DOHH2 (cell line): ENCODE results near the gene CARS2.

Experiments used
- H3F3A ChIP-seq: fragments of 200-600 bp; sonication (generic), shearing (Covaris generic); 2 replicates; pipeline ENCODE4 v1.6.0; 2016; ENCODE audit warnings: antibody characterized with exemption, mild to moderate bottlenecking; ENCODE audit not compliant: control insufficient read depth, insufficient read depth
- H3K27ac ChIP-seq: fragments of 200-600 bp; sonication (generic); 2 replicates; pipeline ENCODE4 v1.5.1; 2014; ENCODE audit warnings: low read depth, mild to moderate bottlenecking, low read length, moderate library complexity
- H3K27me3 ChIP-seq: fragments of 200-600 bp; sonication (generic); 2 replicates; pipeline ENCODE4 v1.6.1; 2014; ENCODE audit warnings: mild to moderate bottlenecking, low read length, mixed read lengths; ENCODE audit not compliant: control insufficient read depth
- H3K36me3 ChIP-seq: fragments of 200-600 bp; sonication (generic); 2 replicates; pipeline ENCODE4 v1.6.1; 2014; ENCODE audit warnings: mild to moderate bottlenecking, low read length, moderate library complexity, mixed read lengths; ENCODE audit not compliant: control insufficient read depth
- H3K4me1 ChIP-seq: fragments of 200-600 bp; sonication (generic); 2 replicates; pipeline ENCODE4 v1.6.1; 2014; ENCODE audit warnings: mild to moderate bottlenecking, low read length, mixed read lengths; ENCODE audit not compliant: control insufficient read depth
- H3K4me2 ChIP-seq: fragments of 200-600 bp; sonication (generic); 2 replicates; pipeline ENCODE4 v1.6.0; 2014; ENCODE audit warnings: mild to moderate bottlenecking, low read length, moderate library complexity
- H3K4me3 ChIP-seq: fragments of 200-600 bp; sonication (generic); 2 replicates; pipeline ENCODE4 v1.5.1; 2014; ENCODE audit warnings: mild to moderate bottlenecking, low read length, mixed read lengths
- H3K79me2 ChIP-seq: fragments of 200-600 bp; sonication (generic); 2 replicates; pipeline ENCODE4 v1.6.1; 2014; ENCODE audit warnings: mild to moderate bottlenecking, low read length, mixed read lengths; ENCODE audit not compliant: control insufficient read depth
- H3K9me2 ChIP-seq: fragments of 200-600 bp; sonication (generic); replicated peaks from 2 replicates; pipeline ENCODE4 v1.6.1; 2014; ENCODE audit warnings: mild to moderate bottlenecking, low read length, mixed read lengths; ENCODE audit not compliant: control insufficient read depth
- H3K9me3 ChIP-seq: fragments of 200-600 bp; sonication (generic); 2 replicates; pipeline ENCODE4 v1.6.1; 2014; ENCODE audit warnings: antibody characterized with exemption, low read length, mixed read lengths; ENCODE audit not compliant: control insufficient read depth, insufficient read depth
- H4K20me1 ChIP-seq: fragments of 200-600 bp; sonication (generic); 2 replicates; pipeline ENCODE4 v1.6.0; 2014; ENCODE audit warnings: low read depth, mild to moderate bottlenecking, antibody characterized with exemption, low read length, moderate library complexity; ENCODE audit not compliant: control insufficient read depth, insufficient read depth
- EZH2phosphoT487 ChIP-seq: fragments of 200-600 bp; sonication (generic); IDR thresholded peaks from 2 replicates; pipeline ENCODE4 v1.6.1; 2017; ENCODE audit warnings: borderline replicate concordance, mild to moderate bottlenecking, antibody characterized with exemption, low read length, moderate library complexity, mixed read lengths
- TF ChIP-seq, protein P1 (sequence below): fragments of 200-600 bp; sonication (generic); IDR thresholded peaks from one replicate; pipeline ENCODE4 v1.5.1; 2014; ENCODE audit warnings: antibody characterized with exemption, mild to moderate bottlenecking, low read depth, low read length; ENCODE audit not compliant: poor library complexity, severe bottlenecking

Gene CARS2

DNA sequence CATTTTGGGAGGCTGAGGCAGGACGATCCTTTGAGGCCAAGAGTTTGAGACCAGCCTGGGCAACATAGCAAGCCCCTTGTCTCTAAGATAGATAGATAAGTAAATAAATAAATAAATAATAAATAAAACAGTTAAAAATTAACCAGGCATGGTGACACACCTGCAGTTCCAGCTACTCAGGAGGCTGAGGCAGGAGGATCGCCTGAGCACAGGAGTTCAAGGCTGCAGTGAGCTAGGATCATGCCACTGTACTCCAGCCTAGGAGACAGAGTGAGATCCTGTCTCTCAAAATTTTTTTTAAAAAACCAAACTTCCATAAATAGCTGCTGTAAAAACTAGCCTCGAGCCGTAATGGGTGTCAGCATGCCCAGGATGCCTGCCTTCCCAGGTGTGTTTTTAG is 104.9 kb downstream of the CARS2 start:
- H3K9me3 ChIP-seq = no peaks in the 10 kb centered on the region
- TF ChIP-seq EZH2phosphoT487 = no peak
- TF ChIP-seq, protein P1, sequence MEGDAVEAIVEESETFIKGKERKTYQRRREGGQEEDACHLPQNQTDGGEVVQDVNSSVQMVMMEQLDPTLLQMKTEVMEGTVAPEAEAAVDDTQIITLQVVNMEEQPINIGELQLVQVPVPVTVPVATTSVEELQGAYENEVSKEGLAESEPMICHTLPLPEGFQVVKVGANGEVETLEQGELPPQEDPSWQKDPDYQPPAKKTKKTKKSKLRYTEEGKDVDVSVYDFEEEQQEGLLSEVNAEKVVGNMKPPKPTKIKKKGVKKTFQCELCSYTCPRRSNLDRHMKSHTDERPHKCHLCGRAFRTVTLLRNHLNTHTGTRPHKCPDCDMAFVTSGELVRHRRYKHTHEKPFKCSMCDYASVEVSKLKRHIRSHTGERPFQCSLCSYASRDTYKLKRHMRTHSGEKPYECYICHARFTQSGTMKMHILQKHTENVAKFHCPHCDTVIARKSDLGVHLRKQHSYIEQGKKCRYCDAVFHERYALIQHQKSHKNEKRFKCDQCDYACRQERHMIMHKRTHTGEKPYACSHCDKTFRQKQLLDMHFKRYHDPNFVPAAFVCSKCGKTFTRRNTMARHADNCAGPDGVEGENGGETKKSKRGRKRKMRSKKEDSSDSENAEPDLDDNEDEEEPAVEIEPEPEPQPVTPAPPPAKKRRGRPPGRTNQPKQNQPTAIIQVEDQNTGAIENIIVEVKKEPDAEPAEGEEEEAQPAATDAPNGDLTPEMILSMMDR = no peak
- no peak overlapping the region for H3K4me3 ChIP-seq
- no peak overlapping the region for H3K4me2 ChIP-seq
- H3F3A ChIP-seq = no peaks in the 10 kb centered on the region
- H3K4me1 ChIP-seq = no peaks in the 10 kb centered on the region
- H3K36me3 ChIP-seq = no peaks in the 10 kb centered on the region
- H3K79me2 ChIP-seq = no peaks in the 10 kb centered on the region
- H4K20me1 ChIP-seq = no peaks in the 10 kb centered on the region
- H3K27me3 ChIP-seq = peaks cover 3% of the 10 kb centered on the region; the same call in 1 of the 2 replicates
- no peaks in the 10 kb centered on the region for H3K9me2 ChIP-seq
- H3K27ac ChIP-seq = no peak overlapping the region

DNA sequence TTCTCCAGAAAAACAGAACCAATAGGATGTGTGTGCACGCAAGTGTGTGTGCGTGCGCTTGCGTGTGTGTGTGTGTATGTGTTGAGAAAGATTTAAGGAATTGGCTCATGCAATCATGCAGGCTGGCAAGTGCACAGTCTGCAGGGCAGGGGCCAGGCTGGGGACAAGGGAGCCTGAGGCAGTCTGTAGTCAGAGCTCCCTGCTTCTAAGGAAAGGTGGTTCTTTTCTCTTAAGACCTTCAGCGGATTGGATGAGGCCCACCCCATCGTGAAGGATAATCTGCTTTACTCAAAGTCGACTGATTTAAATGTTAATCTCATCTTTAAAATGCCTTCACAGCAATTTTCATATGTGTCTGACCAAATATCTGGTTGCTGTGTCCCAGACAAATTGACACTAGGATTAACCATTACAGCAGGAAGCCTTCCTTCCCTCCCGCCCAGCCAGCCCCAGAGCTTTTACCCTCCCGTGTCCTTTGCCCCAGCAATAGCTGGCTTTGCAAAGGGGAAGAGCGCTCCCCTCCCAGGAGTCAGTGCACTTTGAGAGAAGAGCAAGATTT is 105.6 kb downstream of the CARS2 start:
- H3K4me3 ChIP-seq = no peak overlapping the region
- no peaks in the 10 kb centered on the region for H3F3A ChIP-seq
- H3K9me3 ChIP-seq = no peaks in the 10 kb centered on the region
- no peaks in the 10 kb centered on the region for H3K4me1 ChIP-seq
- no peaks in the 10 kb centered on the region for H3K36me3 ChIP-seq
- peaks cover 3% of the 10 kb centered on the region; the same call in 1 of the 2 replicates for H3K27me3 ChIP-seq
- H3K9me2 ChIP-seq = no peaks in the 10 kb centered on the region
- no peaks in the 10 kb centered on the region for H4K20me1 ChIP-seq
- no peak overlapping the region for H3K4me2 ChIP-seq
- H3K27ac ChIP-seq = no peak overlapping the region
- TF ChIP-seq, protein P1 = no peak
- no peak for TF ChIP-seq EZH2phosphoT487
- no peaks in the 10 kb centered on the region for H3K79me2 ChIP-seq

DNA sequence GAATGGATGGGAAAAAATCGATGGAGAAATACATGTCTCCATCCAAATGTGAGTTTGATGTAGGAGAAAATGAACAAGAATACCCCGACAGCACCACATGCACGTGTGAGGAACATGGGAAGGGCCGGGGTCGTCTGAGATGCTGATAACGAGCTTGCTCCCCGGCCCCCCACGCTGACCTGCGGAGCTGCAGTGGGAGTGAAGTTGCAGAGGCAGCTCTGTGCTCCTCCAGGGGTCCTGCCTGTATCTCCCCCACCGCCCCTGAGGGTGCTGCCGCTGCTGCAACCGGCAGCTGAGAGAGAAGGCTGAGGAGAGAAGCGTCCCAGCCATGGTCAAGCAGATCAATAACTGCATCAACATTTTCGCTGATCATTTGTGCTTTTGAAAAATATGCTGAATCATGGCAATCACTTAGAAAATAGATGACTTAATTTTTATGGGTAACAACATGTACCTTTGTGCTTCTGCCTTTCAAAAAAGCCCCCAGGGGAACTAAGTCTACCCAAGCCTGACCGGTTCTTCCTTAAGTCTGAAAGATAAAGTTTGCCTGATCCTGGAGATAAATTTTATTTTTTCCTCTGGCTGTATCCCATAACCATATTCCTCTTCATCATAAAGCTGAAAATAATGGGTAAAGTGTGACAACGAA is 108.8 kb downstream of the CARS2 start:
- Histone ChIP-seq H3F3A (no peaks in the 10 kb centered on the region), H3K4me2 (no peak overlapping the region), H3K9me3 (no peaks in the 10 kb centered on the region), H3K4me3 (no peak overlapping the region), H3K9me2 (no peaks in the 10 kb centered on the region), H3K4me1 (no peaks in the 10 kb centered on the region), H3K27me3 (peaks cover 3% of the 10 kb centered on the region; the same call in 1 of the 2 replicates), H4K20me1 (no peaks in the 10 kb centered on the region), H3K79me2 (no peaks in the 10 kb centered on the region), H3K36me3 (no peaks in the 10 kb centered on the region), H3K27ac (no peak overlapping the region)
- no peak for TF ChIP-seq EZH2phosphoT487
- TF ChIP-seq, protein P1 = no peak
